NCI-H1436 treated with DMSO at 0.1 percent for 48 hours (cell line): ENCODE data around the gene RPL6.
"Not testable (repeated sequence)": the region's sequence is repeated elsewhere in the genome, so short reads cannot be mapped to it uniquely, and the experiment has no call there.

Experiments
- DNase-seq: peaks from one replicate; lab custom pipeline; 2025; lab: John Stamatoyannopoulos, UW

Gene RPL6

DNA sequence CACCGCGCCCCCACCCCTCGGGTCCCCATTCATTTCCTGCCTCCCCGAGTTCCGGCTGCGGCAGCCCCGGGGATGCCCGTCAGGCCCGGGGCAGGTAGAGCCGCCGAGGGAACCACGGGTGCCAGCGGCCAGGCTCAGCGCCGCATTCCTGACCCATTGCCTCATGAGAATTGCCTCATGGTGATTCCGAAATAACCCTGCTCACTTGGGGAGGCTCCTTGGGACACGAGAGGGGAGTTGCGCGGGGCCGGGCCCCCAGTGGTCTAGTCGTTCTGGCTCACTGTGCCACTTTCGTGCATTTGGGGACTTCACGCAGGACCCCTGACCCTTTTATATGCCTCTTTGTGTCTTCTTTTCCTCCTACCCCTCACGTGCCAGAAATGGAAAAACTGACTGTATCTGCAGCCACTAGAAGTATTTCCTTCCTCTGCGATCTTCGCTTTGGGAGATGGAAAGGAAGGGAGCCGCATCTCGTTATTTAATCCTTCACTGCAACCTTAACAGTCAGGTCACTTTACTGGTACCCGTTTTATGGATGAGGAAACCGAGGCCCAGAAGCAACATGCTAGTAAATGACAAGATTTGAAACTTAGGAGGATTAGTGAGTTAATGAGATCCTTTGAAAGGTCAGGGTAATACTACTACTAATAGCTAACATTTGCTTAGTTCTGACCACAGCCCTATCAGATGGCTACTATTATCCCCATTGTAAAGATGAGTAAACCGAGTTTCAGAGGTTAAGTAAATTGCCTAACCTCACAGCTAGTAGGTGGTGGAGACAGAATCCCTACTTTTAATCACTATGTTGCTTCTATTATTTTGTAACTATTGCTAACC is 10.1 kb upstream of the RPL6 start:
- DNase-seq: no peak

DNA sequence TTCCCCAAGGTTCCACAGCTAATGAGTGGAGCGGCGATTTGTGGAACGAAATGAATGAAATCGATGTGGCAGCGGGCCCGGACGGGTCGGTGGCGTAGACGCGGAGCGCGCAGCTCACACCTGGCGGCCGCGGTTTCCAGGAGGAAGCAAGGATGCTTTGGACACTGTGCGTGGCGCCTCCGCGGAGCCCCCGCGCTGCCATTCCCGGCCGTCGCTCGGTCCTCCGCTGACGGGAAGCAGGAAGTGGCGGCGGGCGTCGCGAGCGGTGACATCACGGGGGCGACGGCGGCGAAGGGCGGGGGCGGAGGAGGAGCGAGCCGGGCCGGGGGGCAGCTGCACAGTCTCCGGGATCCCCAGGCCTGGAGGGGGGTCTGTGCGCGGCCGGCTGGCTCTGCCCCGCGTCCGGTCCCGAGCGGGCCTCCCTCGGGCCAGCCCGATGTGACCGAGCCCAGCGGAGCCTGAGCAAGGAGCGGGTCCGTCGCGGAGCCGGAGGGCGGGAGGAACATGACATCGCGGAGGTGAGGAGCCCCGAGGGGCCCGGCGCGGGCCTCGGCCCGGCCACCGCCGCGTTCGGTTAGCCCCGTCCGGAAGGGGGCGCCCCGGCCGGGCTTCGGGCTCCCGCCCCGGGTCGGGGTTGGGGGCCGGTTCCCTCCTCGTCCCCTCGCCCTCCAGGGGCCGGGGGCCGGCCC is 9.3 kb upstream of the RPL6 start, which contains the start of gene PTPN11:
Gene PTPN11, plus strand, starts transcription at position 340 of the 689 bp plus-strand sequence. Its CDS starts 165 bp downstream, at position 505.
- DNase-seq: no peak

DNA sequence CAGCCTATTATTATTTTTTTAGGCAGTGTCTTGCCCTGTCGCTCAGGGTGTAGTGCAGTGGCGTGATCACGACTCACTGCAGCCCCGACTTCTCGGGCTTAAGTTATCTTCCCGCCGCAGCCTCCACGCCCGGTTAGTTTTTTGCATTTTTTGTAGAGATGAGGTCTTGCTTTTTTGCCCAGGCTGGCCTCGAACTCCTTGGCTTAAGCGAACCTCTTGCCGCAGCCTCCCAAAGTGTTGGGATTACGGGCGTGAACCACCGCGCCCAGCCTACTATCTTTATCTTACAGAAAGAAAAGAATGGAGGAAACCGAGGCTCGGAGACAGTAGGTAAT is 8.8 kb upstream of the RPL6 start:
- DNase-seq: no peak

DNA sequence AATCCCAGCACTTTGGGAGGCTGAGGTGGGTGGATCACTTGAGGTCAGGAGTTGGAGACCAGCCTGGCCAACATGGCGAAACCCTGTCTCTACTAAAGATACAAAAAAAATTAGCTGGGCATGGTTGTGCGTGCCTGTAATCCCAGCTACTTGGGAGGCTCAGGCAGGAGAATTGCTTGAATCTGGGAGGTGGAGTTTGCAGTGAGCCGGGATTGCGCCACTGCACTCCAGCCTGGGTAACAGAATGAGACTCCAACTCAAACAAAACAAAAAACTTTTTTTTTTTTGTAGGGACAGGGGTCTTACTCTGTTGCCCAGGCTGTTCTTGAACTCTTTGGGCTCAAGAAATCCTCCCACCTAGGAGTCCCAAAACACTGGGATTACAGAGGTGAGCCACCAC is 6.1 kb upstream of the RPL6 start:
- DNase-seq: not testable (repeated sequence)

DNA sequence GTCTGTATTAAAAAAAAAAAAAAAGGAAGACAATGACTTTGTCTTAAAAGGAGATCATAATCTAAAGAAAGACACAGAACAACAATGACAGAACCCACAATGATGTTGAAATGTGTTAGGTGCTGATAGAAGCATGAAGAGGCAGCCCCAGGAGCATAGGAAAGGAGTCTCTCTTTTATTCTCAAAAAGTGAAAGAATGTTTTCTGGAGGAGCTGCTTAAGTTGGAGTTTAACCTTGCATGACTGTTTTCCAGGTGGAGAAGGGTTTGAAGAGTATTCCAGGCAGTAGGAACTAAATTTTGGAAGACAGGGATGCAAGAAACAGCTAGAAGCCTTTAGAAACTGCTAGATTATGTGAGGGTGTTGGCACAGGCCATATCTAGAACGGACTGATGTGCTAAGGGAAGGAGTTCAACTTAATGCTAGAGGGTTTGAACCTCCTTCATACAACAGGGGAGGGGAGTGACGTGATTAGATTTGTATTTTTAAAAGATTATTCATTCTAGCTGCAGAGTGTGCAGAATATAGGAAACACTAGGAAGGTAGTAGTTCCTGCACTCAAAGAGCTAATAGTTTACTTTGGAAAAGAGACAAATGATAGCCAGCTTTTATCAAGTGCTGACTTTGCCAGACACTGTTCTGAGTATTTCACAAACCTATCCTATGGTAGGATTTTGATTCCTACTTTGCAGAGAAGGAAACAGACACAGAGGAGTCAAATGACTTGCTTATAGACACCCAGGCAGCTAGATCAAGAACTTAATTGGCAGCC is 4.6 kb upstream of the RPL6 start:
- no peak for DNase-seq

DNA sequence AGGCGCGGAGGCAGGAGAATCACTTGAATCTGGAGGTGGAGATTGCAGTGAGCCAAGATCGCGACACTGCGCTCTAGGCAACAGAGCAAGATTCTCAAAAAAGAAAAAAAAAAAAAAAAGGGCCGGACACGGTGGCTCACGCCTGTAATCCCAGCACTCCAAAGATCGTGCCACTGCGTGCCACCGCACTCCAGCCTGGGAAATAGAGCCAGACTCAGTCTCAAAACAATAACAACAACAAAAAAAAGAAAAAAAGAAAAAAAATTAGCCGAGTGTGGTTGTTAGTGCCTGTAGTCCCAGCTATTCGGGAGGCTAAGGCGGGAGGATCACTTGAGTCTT is 470 bp upstream of the RPL6 start:
- no peak for DNase-seq

DNA sequence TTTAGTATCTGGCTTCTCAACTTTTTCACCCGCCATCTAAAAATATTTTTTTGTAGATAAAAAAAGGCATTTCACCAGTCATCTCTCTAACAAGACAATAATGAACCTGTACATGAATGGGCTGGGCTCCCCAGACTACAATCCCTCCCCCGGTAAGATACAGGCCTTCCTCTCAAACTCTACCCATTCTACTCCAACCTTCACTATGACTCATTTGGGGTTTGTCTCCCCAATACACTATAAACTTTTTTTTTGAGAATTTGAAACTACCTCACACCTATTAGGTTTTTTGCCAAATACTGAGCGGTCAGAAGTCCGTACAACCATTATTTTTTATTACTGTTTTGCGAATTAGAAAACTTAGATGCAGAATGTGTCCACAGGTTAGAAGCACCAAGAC is 784 bp downstream of the RPL6 start:
- no peak for DNase-seq

DNA sequence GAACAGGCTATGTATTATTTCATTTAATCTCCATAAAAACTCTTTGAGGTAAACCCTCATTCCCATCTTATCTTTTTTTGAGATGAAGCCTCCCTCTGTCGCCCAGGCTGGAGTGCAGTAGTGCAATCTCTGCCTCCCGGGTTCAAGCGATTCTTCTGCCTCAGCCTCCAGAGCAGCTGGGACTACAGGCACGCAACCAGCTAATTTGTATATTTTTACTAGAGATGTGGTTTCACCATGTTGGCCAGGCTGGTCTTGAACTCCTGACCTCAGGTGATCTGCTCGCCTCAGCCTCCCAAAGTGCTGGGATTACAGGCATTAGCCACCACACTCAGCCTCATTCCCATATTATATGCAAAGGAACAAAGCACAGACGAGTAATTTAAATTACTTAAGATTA is 1.7 kb downstream of the RPL6 start:
- DNase-seq: not testable (repeated sequence)

DNA sequence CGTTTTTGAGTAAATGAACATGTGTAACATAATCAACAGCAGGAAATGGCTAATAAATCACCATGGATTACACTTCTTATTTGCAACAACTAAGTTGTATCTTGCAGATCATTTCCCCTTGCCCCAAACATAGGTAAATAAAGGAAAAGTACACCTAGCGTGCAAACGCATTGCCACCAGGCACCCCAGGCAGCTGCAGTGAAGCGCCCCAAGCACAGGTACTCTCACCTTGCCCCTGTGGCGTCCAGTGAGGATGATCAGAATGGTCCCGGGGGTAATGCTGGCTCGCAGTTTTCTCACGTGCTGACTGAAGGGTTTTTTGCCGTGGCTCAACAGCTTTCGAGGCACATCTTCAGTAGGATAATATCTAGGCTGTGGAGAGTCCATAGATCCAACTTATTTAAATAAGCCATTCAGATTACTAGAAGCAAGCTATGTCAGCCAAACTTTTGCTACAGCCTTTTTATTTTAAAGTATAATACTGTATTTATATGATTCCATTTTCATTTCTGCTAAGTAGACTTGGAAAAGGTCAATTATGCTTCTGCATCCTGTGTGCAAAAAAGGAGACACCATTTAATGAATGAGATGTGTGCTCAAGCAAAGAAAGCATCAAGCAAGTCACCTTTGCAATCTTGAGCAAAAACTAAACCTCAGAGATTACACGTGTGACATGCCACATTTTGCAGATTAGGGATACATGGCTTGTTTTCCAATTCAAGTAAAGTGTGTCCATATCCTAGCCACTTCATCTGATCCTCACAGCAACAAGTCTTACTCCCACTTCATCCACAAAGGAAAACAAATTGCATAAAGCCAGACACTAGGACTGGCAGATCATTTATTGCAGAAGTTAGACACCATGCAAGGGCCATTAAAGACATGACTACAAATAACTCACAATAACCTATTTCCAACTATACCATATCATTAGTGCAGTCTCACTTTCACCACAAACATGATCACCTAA is 2.6 kb downstream of the RPL6 start:
- DNase-seq: no peak

DNA sequence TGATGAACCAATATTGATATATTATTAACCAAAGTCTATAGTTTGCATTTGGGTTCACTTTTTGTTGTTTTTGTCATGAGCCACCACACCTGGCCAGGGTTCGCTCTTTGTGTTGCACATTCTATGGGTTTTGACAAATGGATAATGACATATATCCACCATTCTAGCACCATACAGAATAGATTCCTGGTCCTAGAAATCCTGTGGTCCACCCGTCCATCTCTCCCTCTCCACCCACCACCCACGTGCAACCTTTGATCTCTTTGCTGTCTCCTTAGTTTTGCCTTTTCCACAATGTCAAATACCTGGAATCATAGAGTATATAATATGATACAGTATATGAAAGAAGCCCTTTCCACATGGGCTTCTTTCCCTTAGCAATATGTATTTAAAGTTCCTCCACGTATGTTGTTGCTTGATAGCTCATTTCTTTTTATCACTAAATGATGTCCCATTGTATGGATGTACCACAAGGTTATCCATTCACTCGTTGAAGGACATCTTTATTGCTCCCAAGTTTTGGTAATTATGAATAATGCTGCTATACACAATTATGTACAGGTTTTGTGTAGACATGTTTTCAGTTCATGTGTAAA is 7.4 kb downstream of the RPL6 start:
- DNase-seq: no peak

DNA sequence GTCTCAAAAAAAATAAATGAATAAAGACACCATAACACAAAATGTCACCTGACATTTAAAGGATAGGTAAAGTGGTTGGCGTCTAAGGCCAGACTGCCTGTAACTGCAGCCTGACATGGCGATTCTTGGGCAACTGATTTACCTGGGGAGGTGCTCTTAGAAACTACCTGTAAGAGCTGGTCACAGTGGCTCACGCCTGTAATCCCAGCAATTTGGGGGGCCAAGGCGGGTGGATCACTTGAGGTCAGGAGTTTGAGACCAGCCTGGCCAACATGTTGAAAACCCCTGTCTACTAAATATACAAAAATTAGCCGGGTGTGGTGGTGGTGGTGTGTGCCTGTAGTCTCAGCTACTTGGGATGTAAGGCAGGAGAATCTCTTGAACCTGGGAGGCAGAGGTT is 8.4 kb downstream of the RPL6 start:
- no peak for DNase-seq

DNA sequence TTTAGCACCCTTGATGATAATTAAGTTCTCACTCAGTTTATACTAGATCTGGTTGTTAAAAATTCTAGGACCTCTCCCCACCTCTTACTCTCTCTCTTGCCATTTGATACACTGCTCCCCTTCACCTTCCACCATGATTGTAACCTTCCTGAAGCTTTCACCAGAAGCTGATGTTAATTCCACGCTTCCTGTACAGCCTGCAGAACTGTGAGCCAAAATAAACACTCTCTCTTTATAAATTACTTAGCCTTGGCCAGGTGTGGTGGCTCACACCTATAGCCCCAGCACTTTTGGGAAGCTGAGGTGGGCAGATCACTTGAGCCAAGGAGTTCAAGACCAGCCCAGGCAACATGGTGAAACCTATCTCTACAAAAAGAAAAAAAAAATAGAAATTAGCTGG is 16.1 kb downstream of the RPL6 start:
- no peak for DNase-seq

DNA sequence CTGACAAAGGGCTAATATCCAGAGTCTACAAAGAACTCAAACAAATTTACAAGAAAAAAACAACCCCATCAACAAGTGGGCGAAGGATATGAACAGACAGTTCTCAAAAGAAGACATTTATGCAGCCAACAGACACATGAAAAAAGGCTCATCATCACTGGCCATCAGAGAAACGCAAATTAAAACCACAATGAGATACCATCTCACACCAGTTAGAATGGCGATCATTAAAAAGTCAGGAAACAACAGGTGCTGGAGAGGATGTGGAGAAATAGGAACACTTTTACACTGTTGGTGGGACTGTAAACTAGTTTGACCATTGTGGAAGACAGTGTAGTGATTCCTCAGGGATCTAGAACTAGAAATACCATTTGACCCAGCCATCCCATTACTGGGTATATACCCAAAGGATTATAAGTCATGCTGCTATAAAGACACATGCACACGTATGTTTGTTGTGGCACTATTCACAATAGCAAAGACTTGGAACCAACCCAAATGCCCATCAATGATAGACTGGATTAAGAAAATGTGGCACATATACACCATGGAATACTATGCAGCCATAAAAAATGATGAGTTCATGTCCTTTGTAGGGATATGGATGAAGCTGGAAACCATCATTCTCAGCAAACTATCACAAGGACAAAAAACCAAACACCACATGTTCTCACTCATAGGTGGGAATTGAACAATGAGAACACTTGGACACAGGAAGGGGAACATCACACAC is 19.3 kb downstream of the RPL6 start:
- not testable (repeated sequence) for DNase-seq

DNA sequence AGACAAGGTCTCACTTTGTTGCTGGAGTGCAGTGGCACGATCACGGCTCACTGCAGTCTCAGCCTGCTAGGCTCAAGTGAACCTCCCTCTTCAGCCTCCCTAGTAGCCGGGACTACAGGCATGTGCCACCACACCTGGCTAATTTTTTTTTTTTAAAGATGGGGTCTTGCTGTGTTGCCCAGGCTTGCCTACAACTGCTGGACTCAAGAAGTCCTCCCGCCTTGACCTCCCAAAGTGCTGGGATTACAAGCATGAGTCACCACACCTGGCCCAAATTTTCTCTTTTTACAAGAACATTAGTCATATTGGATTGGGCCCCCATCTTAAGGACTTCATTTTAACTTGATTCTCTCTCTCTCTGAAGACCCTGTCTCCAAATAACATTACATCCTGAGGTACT is 20.2 kb downstream of the RPL6 start:
- no peak for DNase-seq

DNA sequence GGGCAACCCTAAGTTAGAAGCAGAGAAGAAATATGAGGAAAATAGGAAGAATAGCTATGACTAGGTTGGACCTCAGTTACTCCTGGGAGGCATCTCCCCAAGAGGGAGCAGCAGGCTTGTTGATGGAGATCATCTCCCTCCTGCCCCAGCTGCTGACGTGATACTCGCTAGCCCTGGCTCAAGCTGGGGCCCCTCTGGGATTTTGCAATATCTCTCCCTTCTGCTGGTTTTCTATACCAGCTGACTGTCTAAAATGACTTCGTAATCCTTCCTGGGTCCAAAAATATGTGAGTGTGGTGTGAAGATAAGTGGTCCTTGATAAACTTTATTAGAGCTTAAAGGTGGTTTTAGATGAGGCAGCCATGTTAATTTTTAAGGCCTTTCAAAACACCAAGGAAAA is 22.7 kb downstream of the RPL6 start:
- no peak for DNase-seq

DNA sequence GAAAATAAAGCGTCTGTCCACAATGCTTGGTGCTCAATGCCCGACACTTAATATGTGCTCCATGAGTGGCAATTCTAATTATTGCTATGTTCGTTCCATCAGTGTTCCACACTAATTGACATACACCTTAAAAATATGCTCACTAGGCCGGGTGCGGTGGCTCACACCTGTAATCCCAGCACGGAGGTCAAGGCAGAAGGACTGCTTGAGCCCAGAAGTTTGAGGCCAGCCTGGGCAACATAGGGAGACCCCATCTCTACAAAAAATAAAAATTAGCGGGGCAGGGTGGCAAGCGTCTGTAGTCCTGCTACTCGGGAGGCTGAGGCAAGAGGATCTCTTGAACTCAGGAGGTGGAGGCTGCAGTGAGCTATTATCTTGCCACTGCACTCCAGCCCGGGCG is 26.5 kb downstream of the RPL6 start:
- DNase-seq: no peak

DNA sequence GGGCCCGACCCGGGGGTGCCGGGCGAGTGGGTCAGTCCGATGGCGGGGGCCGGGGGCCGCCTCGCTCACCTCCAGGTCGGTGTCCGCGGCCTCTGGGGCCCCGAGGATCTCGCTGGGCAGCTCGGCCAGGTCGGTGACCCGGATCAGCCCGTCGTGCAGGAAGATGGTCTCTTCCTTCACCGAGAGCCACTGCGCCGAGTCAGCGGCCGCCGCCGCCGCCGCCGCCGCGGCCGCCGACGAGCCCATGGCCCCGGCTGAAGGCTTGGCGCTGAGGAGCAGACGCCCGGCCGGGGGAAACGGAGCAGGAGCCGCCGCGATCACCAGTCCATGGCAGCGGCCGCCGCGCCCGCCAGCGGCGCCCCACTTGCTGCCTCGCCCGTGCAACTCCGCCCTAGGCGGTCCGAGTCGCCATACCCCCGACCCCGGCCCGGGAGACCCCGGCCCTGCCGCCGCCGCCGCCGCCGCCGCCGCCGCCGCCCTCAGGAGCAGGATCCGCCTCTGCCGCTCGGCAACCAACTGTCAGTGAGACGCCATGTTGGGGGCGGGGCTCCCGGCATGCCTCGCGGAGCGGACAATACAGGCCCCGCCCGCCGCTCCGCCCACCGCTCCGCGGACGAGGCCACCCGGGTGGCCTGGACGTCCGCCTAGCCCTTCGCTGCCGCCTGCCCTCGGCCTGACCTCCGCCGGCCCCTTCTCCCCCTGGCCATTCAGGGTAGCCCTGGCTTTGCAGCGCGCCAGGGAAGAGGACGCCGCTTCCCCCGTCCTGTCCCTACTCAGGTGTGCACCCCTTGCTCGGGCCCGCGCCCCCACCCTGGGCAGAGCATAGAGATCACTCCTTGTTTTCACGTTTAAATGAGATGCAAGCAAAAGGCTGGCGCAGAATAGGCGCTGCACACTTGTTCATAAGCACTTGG is 27.3 kb downstream of the RPL6 start, which contains the start of gene HECTD4:
Gene HECTD4, minus strand, starts transcription at position 549 of the 914 bp plus-strand sequence. Its CDS starts 303 bp downstream, at position 246.
- DNase-seq: no peak

DNA sequence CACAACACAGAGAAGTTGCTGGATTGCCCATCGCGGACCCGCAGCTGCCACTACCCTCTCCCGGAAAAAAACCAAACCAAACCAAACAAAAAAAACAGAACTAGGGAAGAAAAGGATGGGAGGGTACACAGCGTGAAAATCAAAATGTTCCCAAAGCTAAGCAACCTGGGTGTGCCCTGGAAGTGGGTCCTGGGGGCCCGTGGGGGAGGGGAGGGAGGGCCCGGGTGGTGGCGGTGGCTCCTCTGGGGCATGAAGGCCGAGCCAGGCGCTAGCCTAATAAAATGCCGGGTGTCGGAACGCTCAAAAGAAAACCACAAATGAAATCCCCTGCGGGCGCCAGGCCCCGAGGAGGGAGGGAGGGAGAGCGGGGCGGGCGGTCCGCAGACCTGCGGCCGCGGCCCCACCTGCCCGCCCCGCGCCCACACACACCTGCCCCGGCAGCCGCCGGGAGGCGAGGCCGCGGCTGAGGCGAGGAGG is 28.0 kb downstream of the RPL6 start:
- DNase-seq: no peak

DNA sequence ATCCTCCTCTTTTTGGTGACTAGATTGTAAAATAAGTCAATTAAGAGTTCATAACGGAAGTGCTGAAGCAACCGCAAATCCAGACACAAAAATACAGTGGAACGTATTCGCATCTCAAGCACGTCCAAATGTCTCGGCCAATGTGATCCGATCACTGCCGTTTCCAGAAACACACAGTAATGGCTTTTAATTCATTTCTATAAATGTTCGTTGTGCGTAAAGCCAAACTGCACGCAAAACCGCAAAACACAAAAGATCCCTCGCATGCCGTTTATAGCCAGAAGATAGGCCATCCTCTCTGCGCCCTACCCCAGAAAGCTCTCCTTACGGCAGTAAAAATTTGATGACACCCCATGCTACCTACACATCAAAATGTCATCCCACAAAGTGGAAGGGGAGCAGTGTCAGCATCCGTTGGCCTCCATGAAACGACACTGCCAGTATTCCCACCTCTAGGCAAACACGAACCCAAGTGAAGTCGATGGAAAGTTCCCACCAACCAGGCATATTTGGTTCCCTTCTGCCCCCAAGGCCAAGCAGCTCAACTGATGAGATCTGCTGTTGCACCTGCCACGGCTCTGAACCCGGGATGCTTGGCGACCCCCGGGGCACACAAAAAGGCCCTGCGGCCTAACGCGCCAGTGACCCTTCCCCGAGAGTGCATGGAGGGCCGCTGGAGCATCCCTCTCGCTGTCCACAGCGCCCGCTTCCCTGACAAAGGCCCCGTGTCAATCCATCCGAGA is 28.6 kb downstream of the RPL6 start:
- no peak for DNase-seq
